ENCODE results near the gene DGKD.

Gene DGKD

DNA sequence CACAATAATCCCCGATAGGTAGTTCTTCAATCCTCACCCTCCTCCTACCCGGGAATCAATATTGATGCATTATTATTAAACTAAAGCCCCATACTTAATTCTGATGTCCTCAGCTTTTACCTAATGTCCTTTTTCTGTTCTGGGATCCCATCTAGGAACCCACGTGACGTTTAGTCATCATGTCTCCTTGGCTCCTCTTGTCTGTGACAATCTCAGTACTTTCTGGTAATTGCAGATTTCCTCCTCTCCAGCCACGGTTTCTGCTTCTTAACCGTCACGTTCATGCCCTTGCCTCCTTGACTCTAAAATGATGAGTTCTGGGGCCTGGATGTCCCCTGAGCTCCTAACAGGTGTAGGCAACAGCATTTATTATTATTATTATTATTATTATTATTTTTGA is 2.9 kb upstream of the DGKD start:
- H3K4me1 ChIP-seq (ENCODE audit: control insufficient read depth, insufficient read depth, low read length, unreplicated experiment): peaks cover 31% of the 10 kb centered on the region

GRCh38 chr2:233352141-233352842 is 2.0 kb upstream of the DGKD start:
- peaks cover 31% of the 10 kb centered on the region for H3K4me1 ChIP-seq (ENCODE audit: control insufficient read depth, insufficient read depth, low read length, unreplicated experiment)
- no peak overlapping the region for H3K27ac ChIP-seq (ENCODE audit: low read depth, low read length)
- no peaks in the 10 kb centered on the region for H3K27me3 ChIP-seq (ENCODE audit: insufficient read depth, low read length)
- no peaks in the 10 kb centered on the region for H3K36me3 ChIP-seq (ENCODE audit: insufficient read depth, low read length)
- H3K4me3 ChIP-seq (ENCODE audit: low read depth, low read length): no peak overlapping the region
- no peak overlapping the region for H2AFZ ChIP-seq (ENCODE audit: low read length, unreplicated experiment)
- H3K79me2 ChIP-seq (ENCODE audit: control insufficient read depth, insufficient read depth, low read length, unreplicated experiment): peaks cover 20% of the 10 kb centered on the region

More for the DNA sequence above, 2.9 kb upstream of the DGKD start:
- Histone ChIP-seq H3K27me3 (ENCODE audit: insufficient read depth, low read length) (no peaks in the 10 kb centered on the region), H3K27ac (ENCODE audit: low read depth, low read length) (peak overlapping the region; percentile 67), H2AFZ (ENCODE audit: low read length, unreplicated experiment) (no peak overlapping the region), H3K4me3 (ENCODE audit: low read depth, low read length) (no peak overlapping the region), H3K79me2 (ENCODE audit: control insufficient read depth, insufficient read depth, low read length, unreplicated experiment) (peaks cover 13% of the 10 kb centered on the region), H3K36me3 (ENCODE audit: insufficient read depth, low read length) (no peaks in the 10 kb centered on the region)

DNA sequence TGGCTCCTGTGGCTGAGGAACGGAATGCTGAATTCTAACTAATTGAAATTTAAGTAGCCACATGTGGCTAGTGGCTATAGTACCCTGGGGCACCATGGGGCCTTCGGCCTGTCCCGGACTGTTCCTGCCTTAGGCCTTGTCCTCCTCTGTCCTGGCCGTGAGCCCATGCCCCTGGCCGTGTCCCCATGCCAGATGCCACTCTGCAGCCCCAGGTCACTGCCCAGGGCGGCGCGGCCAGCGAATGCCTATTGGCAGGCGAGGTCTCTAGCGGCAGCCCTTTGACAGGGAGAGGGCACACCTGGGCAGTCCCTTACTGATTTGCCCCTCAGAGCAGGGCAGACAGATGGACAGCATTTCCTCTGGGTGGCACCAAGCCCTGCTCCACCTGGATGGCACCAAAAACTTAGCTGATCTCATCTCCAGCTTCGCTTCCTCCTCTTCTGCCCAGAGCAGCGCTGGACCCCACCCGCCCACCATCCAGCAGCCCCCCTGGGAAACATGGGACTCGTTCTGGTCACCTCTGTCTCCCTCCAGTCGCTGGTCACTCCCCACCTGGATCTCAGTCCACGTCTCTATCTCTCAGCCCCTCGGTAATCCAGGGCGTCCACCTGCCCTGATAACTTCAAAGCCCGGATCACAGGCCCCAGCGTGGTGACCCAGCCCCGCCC is 1.1 kb upstream of the DGKD start:
- Histone ChIP-seq H3K27ac (ENCODE audit: low read depth, low read length) (no peak overlapping the region), H3K27me3 (ENCODE audit: insufficient read depth, low read length) (no peaks in the 10 kb centered on the region), H3K36me3 (ENCODE audit: insufficient read depth, low read length) (no peaks in the 10 kb centered on the region), H3K4me1 (ENCODE audit: control insufficient read depth, insufficient read depth, low read length, unreplicated experiment) (peaks cover 31% of the 10 kb centered on the region), H3K4me3 (ENCODE audit: low read depth, low read length) (peak overlapping the region; percentile 79), H2AFZ (ENCODE audit: low read length, unreplicated experiment) (peak overlapping the region; percentile 99), H3K79me2 (ENCODE audit: control insufficient read depth, insufficient read depth, low read length, unreplicated experiment) (peaks cover 20% of the 10 kb centered on the region)

- H3K27ac ChIP-seq (ENCODE audit: low read depth, low read length): no peak overlapping the region
- H3K4me1 ChIP-seq (ENCODE audit: control insufficient read depth, insufficient read depth, low read length, unreplicated experiment): peaks cover 31% of the 10 kb centered on the region
- peaks cover 25% of the 10 kb centered on the region for H3K79me2 ChIP-seq (ENCODE audit: control insufficient read depth, insufficient read depth, low read length, unreplicated experiment)
- peak overlapping the region; percentile 92 for H3K4me3 ChIP-seq (ENCODE audit: low read depth, low read length)
- no peaks in the 10 kb centered on the region for H3K27me3 ChIP-seq (ENCODE audit: insufficient read depth, low read length)
- H3K36me3 ChIP-seq (ENCODE audit: insufficient read depth, low read length): no peaks in the 10 kb centered on the region
- H2AFZ ChIP-seq (ENCODE audit: low read length, unreplicated experiment): no peak overlapping the region
Observed at GRCh38 chr2:233354500-233354924, 218 bp downstream of the DGKD start.

DNA sequence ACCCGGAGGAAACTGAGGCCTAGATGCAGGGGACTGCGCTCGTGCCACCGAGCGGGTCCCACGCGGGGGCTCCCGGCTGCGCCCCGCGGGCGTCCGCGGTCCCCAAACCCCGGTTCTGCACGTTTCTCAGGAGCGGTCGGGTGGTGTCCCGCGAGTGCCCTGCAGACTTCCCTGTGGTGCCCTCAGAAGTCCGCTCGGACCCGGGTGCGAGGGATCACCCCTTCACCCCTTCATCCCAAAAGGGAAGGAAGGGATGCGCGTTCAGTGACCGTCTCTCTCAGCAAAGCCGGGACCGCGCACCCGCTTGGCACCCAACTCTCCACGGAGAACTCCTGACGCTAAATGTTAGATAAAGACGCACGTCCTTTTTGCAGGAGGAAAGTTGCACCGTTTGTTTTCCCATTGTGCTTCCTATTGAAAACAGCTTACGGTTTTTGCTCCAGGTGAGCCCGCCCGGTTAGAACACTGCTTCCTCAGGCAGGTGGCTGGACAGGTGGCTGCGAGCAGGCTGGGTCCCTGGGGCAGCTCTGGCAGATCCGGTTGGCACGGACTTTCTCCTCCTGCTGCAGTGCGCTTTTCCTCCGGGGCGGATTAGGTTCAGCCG is 779 bp downstream of the DGKD start:
- Histone ChIP-seq H3K36me3 (ENCODE audit: insufficient read depth, low read length) (no peaks in the 10 kb centered on the region), H2AFZ (ENCODE audit: low read length, unreplicated experiment) (no peak overlapping the region), H3K27ac (ENCODE audit: low read depth, low read length) (no peak overlapping the region), H3K79me2 (ENCODE audit: control insufficient read depth, insufficient read depth, low read length, unreplicated experiment) (peaks cover 25% of the 10 kb centered on the region), H3K4me1 (ENCODE audit: control insufficient read depth, insufficient read depth, low read length, unreplicated experiment) (peaks cover 30% of the 10 kb centered on the region), H3K27me3 (ENCODE audit: insufficient read depth, low read length) (no peaks in the 10 kb centered on the region), H3K4me3 (ENCODE audit: low read depth, low read length) (peak overlapping the region; percentile 92)

DNA sequence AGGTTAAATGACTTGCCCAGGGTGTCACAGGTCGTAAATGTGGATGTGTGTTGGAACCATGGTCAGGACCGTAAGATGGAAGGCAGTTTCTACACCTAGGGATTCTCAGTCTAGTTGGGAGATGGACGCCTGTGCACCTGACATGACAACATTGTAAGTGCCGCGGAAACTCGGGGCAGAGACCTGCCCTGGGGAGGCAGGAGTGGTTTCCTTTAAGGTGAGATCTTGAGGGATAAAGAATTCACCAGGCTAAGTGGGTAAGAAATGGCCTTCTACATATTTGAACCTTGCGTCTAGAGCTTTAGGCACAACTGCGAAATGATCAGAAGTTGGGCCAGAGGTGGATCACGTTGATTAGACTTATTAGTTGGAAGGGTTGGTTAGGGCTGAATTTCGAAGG is 1.6 kb downstream of the DGKD start:
- Histone ChIP-seq H3K36me3 (ENCODE audit: insufficient read depth, low read length) (no peaks in the 10 kb centered on the region), H3K4me3 (ENCODE audit: low read depth, low read length) (peak overlapping the region; percentile 92; the same call in 1 of the 2 replicates), H3K79me2 (ENCODE audit: control insufficient read depth, insufficient read depth, low read length, unreplicated experiment) (peaks cover 30% of the 10 kb centered on the region)

GRCh38 chr2:233356546-233357308 is 2.4 kb downstream of the DGKD start:
- H3K27ac ChIP-seq (ENCODE audit: low read depth, low read length): no peak overlapping the region
- H3K4me3 ChIP-seq (ENCODE audit: low read depth, low read length): no peak overlapping the region
- H3K4me1 ChIP-seq (ENCODE audit: control insufficient read depth, insufficient read depth, low read length, unreplicated experiment): peaks cover 15% of the 10 kb centered on the region
- H3K36me3 ChIP-seq (ENCODE audit: insufficient read depth, low read length): no peaks in the 10 kb centered on the region
- peaks cover 33% of the 10 kb centered on the region for H3K79me2 ChIP-seq (ENCODE audit: control insufficient read depth, insufficient read depth, low read length, unreplicated experiment)
- no peaks in the 10 kb centered on the region for H3K27me3 ChIP-seq (ENCODE audit: insufficient read depth, low read length)
- no peak overlapping the region for H2AFZ ChIP-seq (ENCODE audit: low read length, unreplicated experiment)

More for the DNA sequence above, 1.6 kb downstream of the DGKD start:
- Histone ChIP-seq H3K27me3 (ENCODE audit: insufficient read depth, low read length) (no peaks in the 10 kb centered on the region), H2AFZ (ENCODE audit: low read length, unreplicated experiment) (no peak overlapping the region), H3K27ac (ENCODE audit: low read depth, low read length) (no peak overlapping the region), H3K4me1 (ENCODE audit: control insufficient read depth, insufficient read depth, low read length, unreplicated experiment) (peaks cover 22% of the 10 kb centered on the region)

GRCh38 chr2:233358335-233358734 is 4.0 kb downstream of the DGKD start:
- Histone ChIP-seq H3K27ac (ENCODE audit: low read depth, low read length) (no peak overlapping the region), H2AFZ (ENCODE audit: low read length, unreplicated experiment) (no peak overlapping the region), H3K27me3 (ENCODE audit: insufficient read depth, low read length) (no peaks in the 10 kb centered on the region), H3K4me1 (ENCODE audit: control insufficient read depth, insufficient read depth, low read length, unreplicated experiment) (peaks cover 15% of the 10 kb centered on the region), H3K36me3 (ENCODE audit: insufficient read depth, low read length) (no peaks in the 10 kb centered on the region), H3K79me2 (ENCODE audit: control insufficient read depth, insufficient read depth, low read length, unreplicated experiment) (peaks cover 33% of the 10 kb centered on the region), H3K4me3 (ENCODE audit: low read depth, low read length) (no peak overlapping the region)

DNA sequence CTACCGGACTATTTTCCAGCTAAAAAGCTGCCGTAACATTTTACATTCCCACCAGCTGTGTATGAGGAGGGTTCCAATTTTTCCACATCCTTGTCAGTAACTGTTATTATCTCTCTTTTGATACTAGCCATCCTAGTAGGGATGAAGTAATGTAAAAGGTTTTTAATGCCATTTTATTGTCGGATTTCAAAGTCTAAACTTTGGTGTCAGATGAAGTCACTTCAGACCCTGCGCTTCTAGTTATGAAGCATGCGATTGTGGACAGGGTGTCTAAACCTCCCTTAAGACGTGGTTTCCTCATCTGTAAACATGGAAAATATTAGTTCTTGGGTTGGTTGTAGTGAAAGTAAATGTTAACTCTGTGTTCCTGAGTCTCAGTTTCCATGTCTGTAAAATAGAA is 4.7 kb downstream of the DGKD start:
- no peak overlapping the region for H3K27ac ChIP-seq (ENCODE audit: low read depth, low read length)
- H3K4me3 ChIP-seq (ENCODE audit: low read depth, low read length): no peak overlapping the region
- H3K36me3 ChIP-seq (ENCODE audit: insufficient read depth, low read length): peaks cover 3% of the 10 kb centered on the region; the same call in 1 of the 2 replicates
- peaks cover 10% of the 10 kb centered on the region for H3K4me1 ChIP-seq (ENCODE audit: control insufficient read depth, insufficient read depth, low read length, unreplicated experiment)
- no peak overlapping the region for H2AFZ ChIP-seq (ENCODE audit: low read length, unreplicated experiment)
- no peaks in the 10 kb centered on the region for H3K27me3 ChIP-seq (ENCODE audit: insufficient read depth, low read length)
- H3K79me2 ChIP-seq (ENCODE audit: control insufficient read depth, insufficient read depth, low read length, unreplicated experiment): peaks cover 33% of the 10 kb centered on the region

DNA sequence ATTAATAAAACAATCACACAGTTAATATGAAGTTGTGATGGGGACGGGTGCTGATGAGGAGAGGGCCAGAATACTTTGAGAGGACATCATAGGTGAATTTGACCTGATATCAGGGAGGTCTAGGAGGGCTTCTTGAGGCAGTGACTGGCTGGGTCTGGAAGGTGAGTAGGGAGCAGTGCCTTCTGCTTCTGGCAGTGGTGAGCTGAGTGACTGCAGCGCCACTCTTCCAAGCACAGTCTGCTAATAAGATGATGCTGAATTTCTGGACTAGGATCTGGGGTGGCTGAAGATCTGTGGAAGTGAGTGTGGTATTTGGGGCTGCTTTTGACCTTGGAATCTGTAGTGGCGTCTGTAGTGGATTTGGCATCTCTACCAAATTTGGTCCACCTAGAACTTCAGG is 5.5 kb downstream of the DGKD start:
- Histone ChIP-seq H3K36me3 (ENCODE audit: insufficient read depth, low read length) (peaks cover 3% of the 10 kb centered on the region; the same call in 1 of the 2 replicates), H3K27ac (ENCODE audit: low read depth, low read length) (no peak overlapping the region), H3K27me3 (ENCODE audit: insufficient read depth, low read length) (no peaks in the 10 kb centered on the region), H2AFZ (ENCODE audit: low read length, unreplicated experiment) (no peak overlapping the region), H3K4me1 (ENCODE audit: control insufficient read depth, insufficient read depth, low read length, unreplicated experiment) (peaks cover 9% of the 10 kb centered on the region), H3K79me2 (ENCODE audit: control insufficient read depth, insufficient read depth, low read length, unreplicated experiment) (peaks cover 33% of the 10 kb centered on the region), H3K4me3 (ENCODE audit: low read depth, low read length) (no peak overlapping the region)

Measured in ACC112 (cell line).